SK-N-SH treated with all-trans-retinoic acid at 6 μM for 48 hours (cell line): ENCODE data around the gene SLC34A1.

Experiments
- ATAC-seq: fragments of 200-7000 bp; cut with Tn5 transposase; 3 replicates; pipeline ENCODE4 v1.9.1; 2020; ENCODE audit warnings: mild to moderate bottlenecking, moderate library complexity
- ARNTL ChIP-seq: fragments of 450-650 bp; formaldehyde crosslinking; IDR thresholded peaks from 2 replicates; pipeline ENCODE4 v1.5.0; 2020; ENCODE audit warnings: low read depth, mild to moderate bottlenecking, moderate library complexity, borderline replicate concordance
- CREB5 ChIP-seq: fragments of 250-450 bp; sonication (Bioruptor Pico); IDR thresholded peaks from 2 replicates; pipeline ENCODE4 v1.5.1; 2020; ENCODE audit warnings: low read depth, mild to moderate bottlenecking, moderate library complexity
- CSDC2 ChIP-seq: fragments of 250-450 bp; sonication (Bioruptor Pico); IDR thresholded peaks from 2 replicates; pipeline ENCODE4 v1.5.0; 2020; ENCODE audit warnings: mild to moderate bottlenecking, moderate library complexity
- CSRNP3 ChIP-seq: fragments of 250-450 bp; sonication (Bioruptor Pico); IDR thresholded peaks from 2 replicates; pipeline ENCODE4 v1.5.1; 2021; ENCODE audit warnings: mild to moderate bottlenecking, moderate library complexity
- ESRRG ChIP-seq: fragments of 250-450 bp; sonication (Bioruptor Pico); IDR thresholded peaks from 2 replicates; pipeline ENCODE4 v1.6.1; 2021; ENCODE audit warnings: mild to moderate bottlenecking
- GLIS3 ChIP-seq: fragments of 250-450 bp; sonication (Bioruptor Pico); IDR thresholded peaks from 2 replicates; pipeline ENCODE4 v1.5.0; 2020; ENCODE audit warnings: mild to moderate bottlenecking, moderate library complexity
- ISL1 ChIP-seq: fragments of 250-450 bp; sonication (Bioruptor Pico); IDR thresholded peaks from 2 replicates; pipeline ENCODE4 v2.1.2; 2022; ENCODE audit warnings: mild to moderate bottlenecking, moderate library complexity
- OSR1 ChIP-seq: fragments of 250-450 bp; sonication (Bioruptor Pico); IDR thresholded peaks from 2 replicates; pipeline ENCODE4 v1.8.0; 2022; ENCODE audit warnings: moderate library complexity, mild to moderate bottlenecking, inconsistent platforms
- PATZ1 ChIP-seq: fragments of 250-450 bp; sonication (Bioruptor Pico); IDR thresholded peaks from 2 replicates; pipeline ENCODE4 v1.8.0; 2020; ENCODE audit warnings: mild to moderate bottlenecking, moderate library complexity, borderline replicate concordance
- POU6F1 ChIP-seq: fragments of 250-450 bp; sonication (Bioruptor Pico); IDR thresholded peaks from 2 replicates; pipeline ENCODE4 v1.8.0; 2021; ENCODE audit warnings: low read depth, mild to moderate bottlenecking, moderate library complexity, borderline replicate concordance
- PPARA ChIP-seq: fragments of 250-450 bp; sonication (Bioruptor Pico); IDR thresholded peaks from 2 replicates; pipeline ENCODE4 v1.5.0; 2020; ENCODE audit warnings: mild to moderate bottlenecking, borderline replicate concordance
- RARB ChIP-seq: fragments of 250-450 bp; sonication (Bioruptor Pico); IDR thresholded peaks from 2 replicates; pipeline ENCODE4 v1.8.0; 2021; ENCODE audit warnings: mild to moderate bottlenecking, moderate library complexity
- SNAI2 ChIP-seq: fragments of 250-450 bp; sonication (Bioruptor Pico); IDR thresholded peaks from 2 replicates; pipeline ENCODE4 v1.5.0; 2020; ENCODE audit warnings: mild to moderate bottlenecking, moderate library complexity
- TCF4 ChIP-seq: fragments of 250-450 bp; sonication (Bioruptor Pico); IDR thresholded peaks from 2 replicates; pipeline ENCODE4 v1.8.0; 2021; ENCODE audit warnings: mild to moderate bottlenecking, moderate library complexity, borderline replicate concordance
- TOX ChIP-seq: fragments of 250-450 bp; sonication (Bioruptor Pico); IDR thresholded peaks from 2 replicates; pipeline ENCODE4 v1.8.0; 2021; ENCODE audit warnings: mild to moderate bottlenecking, moderate library complexity, borderline replicate concordance
- ZC3H10 ChIP-seq: fragments of 250-450 bp; sonication (Bioruptor Pico); IDR thresholded peaks from 2 replicates; pipeline ENCODE4 v1.5.1; 2021; ENCODE audit warnings: mild to moderate bottlenecking, moderate library complexity
- ZFP3 ChIP-seq: fragments of 250-450 bp; sonication (Bioruptor Pico); IDR thresholded peaks from 2 replicates; pipeline ENCODE4 v1.5.0; 2020; ENCODE audit warnings: mild to moderate bottlenecking, moderate library complexity
- ZFP30 ChIP-seq: fragments of 450-650 bp; formaldehyde crosslinking; IDR thresholded peaks from 2 replicates; pipeline ENCODE4 v1.5.0; 2022; ENCODE audit warnings: mild to moderate bottlenecking, moderate library complexity
- ZNF565 ChIP-seq: fragments of 450-650 bp; formaldehyde crosslinking; conservative IDR thresholded peaks from 2 replicates; pipeline ENCODE4 v1.5.0; 2020; ENCODE audit warnings: low read depth, mild to moderate bottlenecking, moderate library complexity
- ZNF70 ChIP-seq: fragments of 450-650 bp; formaldehyde crosslinking; IDR thresholded peaks from 2 replicates; pipeline ENCODE4 v1.5.0; 2020; ENCODE audit warnings: mild to moderate bottlenecking, moderate library complexity

The SLC34A1 gene

GRCh38 chr5:177362610-177363507 lies 21.4 kb upstream of the SLC34A1 start:
- TF ChIP-seq ISL1 (CRISPR knock-in tag) (no peak), CSRNP3 (no peak), TOX (no peak), POU6F1 (no peak), ZC3H10 (CRISPR knock-in tag) (no peak), PATZ1 (CRISPR knock-in tag) (no peak), ESRRG (CRISPR knock-in tag) (no peak), ZNF70 (no peak)
- peak; percentile 46 for ATAC-seq

GRCh38 chr5:177363565-177363964 lies 20.7 kb upstream of the SLC34A1 start:
- TF ChIP-seq ARNTL (CRISPR knock-in tag): no peak
- no peak for ATAC-seq

GRCh38 chr5:177364159-177364962 lies 19.9 kb upstream of the SLC34A1 start:
- no peak for ATAC-seq
- TF ChIP-seq ISL1 (CRISPR knock-in tag) (no peak), ARNTL (CRISPR knock-in tag) (no peak), CREB5 (CRISPR knock-in tag) (no peak)

GRCh38 chr5:177365845-177366527 lies 18.2 kb upstream of the SLC34A1 start:
- 0 out of 3 replicates have a peak, but pooled peaks have one; percentile 0 for ATAC-seq
- no peak for TF ChIP-seq RARB (CRISPR knock-in tag)
- TF ChIP-seq CSDC2: no peak
- no peak for TF ChIP-seq TCF4 (CRISPR knock-in tag)
- no peak for TF ChIP-seq ZNF70
- no peak for TF ChIP-seq GLIS3
- TF ChIP-seq ZFP3 (CRISPR knock-in tag): no peak
- TF ChIP-seq ZFP30: no peak
- TF ChIP-seq CREB5 (CRISPR knock-in tag): no peak
- no peak for TF ChIP-seq ZNF565 (CRISPR knock-in tag)
- TF ChIP-seq CSRNP3: no peak
- TF ChIP-seq ZC3H10 (CRISPR knock-in tag): no peak
- TF ChIP-seq PPARA: no peak
- TF ChIP-seq ARNTL (CRISPR knock-in tag): no peak
- no peak for TF ChIP-seq ESRRG (CRISPR knock-in tag)
- TF ChIP-seq POU6F1: no peak
- no peak for TF ChIP-seq TOX
- TF ChIP-seq SNAI2 (CRISPR knock-in tag): no peak
- TF ChIP-seq OSR1: no peak
- no peak for TF ChIP-seq ISL1 (CRISPR knock-in tag)
- TF ChIP-seq, all 23 proteins: peak for 0
